OCI-LY7 (cell line): ENCODE measurements around the gene LTO1. TPM values are rescaled to one million over a fixed set of nuclear protein-coding genes. Genes with fewer than 3 reads are reported as not detected.

Experiments used
- BruUV-seq: library from RNA; stranded (reverse); fragments of 400-500 nt; replicated peaks from 2 replicates; lab custom pipeline; 2021; lab: Mats Ljungman, UMichigan
- CTCF ChIA-PET: fragments of 300-600 bp; sonication (Branson Sonifier 250); formaldehyde crosslinking; loops from one replicate; lab custom pipeline; 2022; ENCODE audit warnings: antibody characterized with exemption; ENCODE audit not compliant: unreplicated experiment; lab: Charles Lee
- POLR2A ChIA-PET: fragments of 300-600 bp; sonication (Branson Sonifier 250); formaldehyde crosslinking; loops from one replicate; lab custom pipeline; 2022; ENCODE audit warnings: antibody characterized with exemption; lab: Charles Lee
- DNase-seq: peaks from one replicate; pipeline ENCODE4 v3.0.0-alpha.2; 2015; ENCODE audit warnings: low spot score
- H2AFZ ChIP-seq: fragments of 200-600 bp; sonication (generic), shearing (Covaris generic); 2 replicates; pipeline ENCODE4 v1.6.1; 2014; ENCODE audit warnings: mild to moderate bottlenecking, antibody characterized with exemption, low read length, moderate library complexity
- H3K27ac ChIP-seq: fragments of 200-600 bp; sonication (generic); 2 replicates; pipeline ENCODE4 v1.5.1; 2014; ENCODE audit warnings: mixed run types, low read depth, mild to moderate bottlenecking, moderate library complexity, low read length, inconsistent platforms; ENCODE audit not compliant: poor library complexity, severe bottlenecking
- H3K36me3 ChIP-seq: fragments of 200-600 bp; sonication (generic); 2 replicates; pipeline ENCODE4 v1.6.1; 2014; ENCODE audit warnings: mild to moderate bottlenecking, antibody characterized with exemption, low read length, moderate library complexity, mixed read lengths; ENCODE audit not compliant: insufficient read depth
- H3K4me1 ChIP-seq: fragments of 200-600 bp; sonication (generic); 2 replicates; pipeline ENCODE4 v1.5.1; 2014; ENCODE audit warnings: mild to moderate bottlenecking, low read length; ENCODE audit not compliant: insufficient read depth, poor library complexity, severe bottlenecking
- H3K4me2 ChIP-seq: fragments of 200-600 bp; sonication (generic); 2 replicates; pipeline ENCODE4 v1.6.1; 2014; ENCODE audit warnings: mild to moderate bottlenecking, low read length
- H3K4me3 ChIP-seq: fragments of 200-600 bp; sonication (generic); 2 replicates; pipeline ENCODE4 v1.5.1; 2014; ENCODE audit warnings: mild to moderate bottlenecking, low read depth, low read length; ENCODE audit not compliant: poor library complexity, severe bottlenecking
- H3K79me2 ChIP-seq: fragments of 200-600 bp; sonication (generic); 2 replicates; pipeline ENCODE4 v1.6.1; 2016; ENCODE audit warnings: low read depth, mild to moderate bottlenecking, low read length, moderate library complexity, mixed read lengths; ENCODE audit not compliant: insufficient read depth
- H3K9me2 ChIP-seq: fragments of 200-600 bp; sonication (generic); 2 replicates; pipeline ENCODE4 v1.6.1; 2016; ENCODE audit warnings: mild to moderate bottlenecking, low read length, mixed read lengths; ENCODE audit not compliant: insufficient read depth
- H3K9me3 ChIP-seq: fragments of 200-600 bp; sonication (generic); 2 replicates; pipeline ENCODE4 v1.6.1; 2014; ENCODE audit warnings: mild to moderate bottlenecking, mixed run types, low read length, mixed read lengths
- H4K20me1 ChIP-seq: fragments of 200-600 bp; sonication (generic); 2 replicates; pipeline ENCODE4 v1.6.1; 2014; ENCODE audit warnings: mild to moderate bottlenecking, antibody characterized with exemption, low read length, moderate library complexity, mixed read lengths; ENCODE audit not compliant: insufficient read depth
- CTCF ChIP-seq: fragments of 200-600 bp; sonication (generic); conservative IDR thresholded peaks from 2 replicates; pipeline ENCODE4 v1.5.1; 2014; ENCODE audit warnings: mild to moderate bottlenecking, antibody characterized with exemption, low read length, moderate library complexity, mixed read lengths
- EZH2phosphoT487 ChIP-seq: fragments of 200-600 bp; sonication (generic); IDR thresholded peaks from 2 replicates; pipeline ENCODE4 v1.6.1; 2018; ENCODE audit warnings: low read depth, borderline replicate concordance, mild to moderate bottlenecking, mixed run types, antibody characterized with exemption, low read length, moderate library complexity, mixed read lengths
- intact Hi-C: fragments of 100-400 bp; cut with micrococcal nuclease; formaldehyde crosslinking; loops from one replicate; pipeline ENCODE4 v1.10.0; 2022; ENCODE audit not compliant: unreplicated experiment
- total RNA-seq, 2 experiments: library from RNA; depleted of rRNA in 1 of 2; stranded (reverse); fragments of >200 nt in 1 of 2; shearing (Covaris generic) in 1 of 2; gene quantifications; 2 replicates each; pipeline ENCODE4 v1.2.3, GENCODE V29; 2014 to 2022

Gene LTO1
- total RNA-seq, 2 experiments from 2014 or later: 28.8 to 35.9 TPM

GRCh38 chr11:69657456-69657910 is 17.7 kb downstream of the LTO1 start:
- no peak overlapping the region for H3K4me2 ChIP-seq

GRCh38 chr11:69656536-69657455 is 18.4 kb downstream of the LTO1 start:
- no peaks in the 10 kb centered on the region for H3K9me3 ChIP-seq
- TF ChIP-seq EZH2phosphoT487: no peak
- TF ChIP-seq CTCF: no peak
- H3K4me1 ChIP-seq: no peaks in the 10 kb centered on the region
- CTCF ChIA-PET: no interaction called here
- H3K9me2 ChIP-seq: no peaks in the 10 kb centered on the region
- H4K20me1 ChIP-seq: no peaks in the 10 kb centered on the region
- no peak overlapping the region for H3K4me3 ChIP-seq
- no TSS peak for BruUV-seq
- POLR2A ChIA-PET: no interaction called here
- no peak overlapping the region for H3K4me2 ChIP-seq
- H3K79me2 ChIP-seq: no peaks in the 10 kb centered on the region
- DNase-seq: no peak
- intact Hi-C loops: no loop called here
- no peak overlapping the region for H2AFZ ChIP-seq
- no peak overlapping the region for H3K27ac ChIP-seq
- H3K36me3 ChIP-seq: no peaks in the 10 kb centered on the region

More at GRCh38 chr11:69657456-69657910, 17.7 kb downstream of the LTO1 start:
- Histone ChIP-seq H3K9me3 (no peaks in the 10 kb centered on the region), H3K4me1 (no peaks in the 10 kb centered on the region), H3K79me2 (no peaks in the 10 kb centered on the region), H2AFZ (no peak overlapping the region), H3K9me2 (no peaks in the 10 kb centered on the region), H3K27ac (no peak overlapping the region), H3K4me3 (no peak overlapping the region), H4K20me1 (no peaks in the 10 kb centered on the region), H3K36me3 (no peaks in the 10 kb centered on the region)
- intact Hi-C loops: no loop called here
- POLR2A ChIA-PET: no interaction called here
- CTCF ChIA-PET: no interaction called here
- DNase-seq: no peak
- TF ChIP-seq CTCF (no peak), EZH2phosphoT487 (no peak)
- no TSS peak for BruUV-seq
